GM23248 (cell line): ENCODE data around the gene PTPN14.

Source experiments
- EZH2 ChIP-seq: fragments of 200-600 bp; sonication (generic); IDR thresholded peaks from 2 replicates; pipeline ENCODE4 v1.6.1; 2018; ENCODE audit warnings: antibody characterized with exemption, mild to moderate bottlenecking; ENCODE audit not compliant: insufficient read depth, poor library complexity, severe bottlenecking
- EZH2phosphoT487 ChIP-seq: fragments of 200-600 bp; sonication (generic); IDR thresholded peaks from 2 replicates; pipeline ENCODE4 v1.6.1; 2018; ENCODE audit warnings: antibody characterized with exemption, moderate library complexity, mild to moderate bottlenecking, low read depth; ENCODE audit not compliant: insufficient read depth

DNA sequence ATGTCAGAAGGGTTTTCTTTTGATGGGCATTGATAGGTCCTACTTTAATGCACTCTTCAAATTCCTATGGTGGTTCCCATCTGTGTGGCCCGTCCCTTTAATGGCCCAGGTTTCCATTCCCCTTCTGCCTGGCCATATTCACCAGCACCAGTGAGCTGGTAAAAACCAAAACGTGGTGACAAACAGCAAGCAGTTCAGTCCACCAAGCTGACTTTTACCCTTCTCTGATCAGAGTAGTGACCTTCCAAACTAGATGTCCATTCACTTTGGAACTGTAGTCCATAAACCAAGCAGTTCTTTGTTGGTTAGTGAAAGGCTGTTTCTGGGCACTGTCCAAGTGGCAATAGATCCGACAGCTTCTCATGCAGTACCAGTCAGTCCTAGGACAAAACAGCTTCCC lies 209.9 kb downstream of the PTPN14 start:
- TF ChIP-seq EZH2 (no peak), EZH2phosphoT487 (no peak)
